Astrocyte (in vitro differentiated cells and primary cell): ENCODE measurements around the gene ADSS1. TPM values are rescaled to one million over a fixed set of nuclear protein-coding genes. Genes with fewer than 3 reads are reported as not detected.

Source experiments
- DNase-seq: peaks from one replicate; pipeline ENCODE4 v3.0.0-alpha.2; 2010; ENCODE audit warnings: low read depth
- FAIRE-seq: peaks from 2 replicates; lab custom pipeline; 2011; peaks lifted over from hg19 to GRCh38; lab: Jason Lieb, UNC
- H2AFZ ChIP-seq: 2 replicates; pipeline ENCODE4 v1.6.0; 2012; ENCODE audit warnings: low read depth, low read length, inconsistent platforms
- H3K27ac ChIP-seq: 2 replicates; pipeline ENCODE4 v1.5.1; 2011; ENCODE audit warnings: low read depth, low read length, inconsistent platforms
- H3K27me3 ChIP-seq: 2 replicates; pipeline ENCODE4 v1.6.0; 2011; ENCODE audit warnings: low read length, inconsistent platforms; ENCODE audit not compliant: insufficient read depth
- H3K36me3 ChIP-seq: 2 replicates; pipeline ENCODE4 v1.5.1; 2011; ENCODE audit warnings: low read length, inconsistent platforms; ENCODE audit not compliant: insufficient read depth
- H3K4me1 ChIP-seq: 2 replicates; pipeline ENCODE4 v1.5.1; 2011; ENCODE audit warnings: low read length, inconsistent platforms; ENCODE audit not compliant: insufficient read depth
- H3K4me2 ChIP-seq: 2 replicates; pipeline ENCODE4 v1.6.0; 2012; ENCODE audit warnings: low read length, inconsistent platforms
- H3K4me3 ChIP-seq: 2 replicates; pipeline ENCODE4 v1.5.1; 2011; ENCODE audit warnings: low read depth, mild to moderate bottlenecking, low read length, inconsistent platforms; ENCODE audit not compliant: insufficient read depth
- H3K79me2 ChIP-seq: 2 replicates; pipeline ENCODE4 v1.6.0; 2012; ENCODE audit warnings: mild to moderate bottlenecking, low read length, inconsistent platforms; ENCODE audit not compliant: insufficient read depth
- H3K9ac ChIP-seq: 2 replicates; pipeline ENCODE4 v1.6.0; 2012; ENCODE audit warnings: mild to moderate bottlenecking, low read length, inconsistent platforms
- H3K9me3 ChIP-seq: 2 replicates; pipeline ENCODE4 v1.5.1; 2012; ENCODE audit warnings: low read depth, mild to moderate bottlenecking, low read length, inconsistent platforms; ENCODE audit not compliant: insufficient read depth
- H4K20me1 ChIP-seq: 2 replicates; pipeline ENCODE4 v1.6.0; 2012; ENCODE audit warnings: low read length, inconsistent platforms; ENCODE audit not compliant: insufficient read depth
- H3K27ac Mint-ChIP-seq: one replicate; pipeline ENCODE4 v1.8.0; 2021; ENCODE audit warnings: mild to moderate bottlenecking, mixed read lengths; ENCODE audit not compliant: unreplicated experiment
- H3K27me3 Mint-ChIP-seq: one replicate; pipeline ENCODE4 v1.8.0; 2021; ENCODE audit warnings: low read depth, mixed read lengths; ENCODE audit not compliant: unreplicated experiment
- H3K36me3 Mint-ChIP-seq: one replicate; pipeline ENCODE4 v1.8.0; 2021; ENCODE audit warnings: low read depth, mixed read lengths; ENCODE audit not compliant: unreplicated experiment
- H3K4me1 Mint-ChIP-seq: one replicate; pipeline ENCODE4 v1.8.0; 2021; ENCODE audit warnings: low read depth, mixed read lengths; ENCODE audit not compliant: unreplicated experiment
- H3K4me3 Mint-ChIP-seq: one replicate; pipeline ENCODE4 v1.8.0; 2021; ENCODE audit warnings: mild to moderate bottlenecking, moderate library complexity, mixed read lengths; ENCODE audit not compliant: unreplicated experiment
- H3K9me3 Mint-ChIP-seq: one replicate; pipeline ENCODE4 v1.8.0; 2021; ENCODE audit warnings: mild to moderate bottlenecking, mixed read lengths; ENCODE audit not compliant: unreplicated experiment
- EZH2 ChIP-seq: IDR thresholded peaks from 2 replicates; pipeline ENCODE4 v1.6.1; 2012; ENCODE audit warnings: mild to moderate bottlenecking, low read length, inconsistent platforms; ENCODE audit not compliant: insufficient read depth
- total RNA-seq: library from RNA; stranded (reverse); gene quantifications from 2 replicates; pipeline ENCODE4 v1.2.1, GENCODE V29; 2021
- TF ChIP-seq, protein P1 (sequence below): IDR thresholded peaks from 2 replicates; pipeline ENCODE4 v1.5.1; 2011; ENCODE audit warnings: low read depth, mild to moderate bottlenecking, inconsistent platforms, low read length, moderate library complexity; ENCODE audit not compliant: insufficient read depth

Gene ADSS1
- total RNA-seq, 1 donor from 2014 or later: 4.4 TPM

DNA sequence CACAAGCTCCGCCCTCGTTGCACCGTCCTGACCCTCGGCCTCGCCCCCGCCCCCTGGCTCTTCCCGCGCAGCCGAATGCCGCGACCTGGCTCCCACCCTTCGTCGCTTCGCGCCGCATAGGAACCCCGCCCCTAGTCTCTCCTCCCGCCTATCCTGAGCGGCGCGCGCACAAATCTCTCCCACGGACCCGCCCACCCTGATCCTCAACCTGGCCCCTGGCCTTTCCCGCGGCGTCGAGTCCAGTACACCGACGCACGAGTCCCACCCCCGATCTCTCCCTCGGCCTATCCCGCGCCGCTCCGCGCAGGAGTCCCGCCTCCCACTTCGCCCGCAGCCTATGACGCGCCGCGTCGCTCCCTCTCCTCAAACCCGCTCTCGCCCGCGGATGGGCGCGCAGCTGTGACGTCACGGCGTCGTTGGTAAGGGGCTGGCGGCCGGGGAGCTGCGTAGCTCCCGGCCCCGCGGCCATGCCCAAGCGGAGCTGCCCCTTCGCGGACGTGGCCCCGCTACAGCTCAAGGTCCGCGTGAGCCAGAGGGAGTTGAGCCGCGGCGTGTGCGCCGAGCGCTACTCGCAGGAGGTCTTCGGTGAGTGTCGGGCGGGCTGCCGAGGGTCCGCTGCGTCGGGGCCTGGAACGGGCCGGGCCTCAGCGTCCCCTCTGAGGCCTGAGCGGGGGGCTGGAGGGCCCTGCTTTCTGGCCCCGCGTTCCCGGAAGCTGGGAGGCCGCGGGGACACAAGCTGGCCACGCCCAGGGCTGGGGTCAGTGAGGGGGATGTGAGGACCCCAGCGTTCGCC is 28.9 kb downstream of the ADSS1 start, which contains the start of gene SIVA1:
SIVA1 (plus strand) TSS at position 413 of the 793 bp plus-strand sequence; CDS start at position 468, 55 bp downstream.
- peaks cover 47% of the 10 kb centered on the region for H4K20me1 ChIP-seq
- peaks cover 8% of the 10 kb centered on the region for H3K36me3 ChIP-seq
- H3K27me3 Mint-ChIP-seq: no peaks in the 10 kb centered on the region
- peak within 1 kb of the TSS; percentile 89 for H3K27ac Mint-ChIP-seq
- H3K4me3 Mint-ChIP-seq: peak within 1 kb of the TSS; percentile 91
- H3K36me3 Mint-ChIP-seq: peaks cover 3% of the 10 kb centered on the region
- H3K79me2 ChIP-seq: peaks cover 44% of the 10 kb centered on the region
- H3K9me3 Mint-ChIP-seq: no peaks in the 10 kb centered on the region
- FAIRE-seq (peak; percentile 17), DNase-seq (peak; percentile 97)
- H3K9ac ChIP-seq: peak within 1 kb of the TSS; percentile 90
- H3K4me2 ChIP-seq: peak within 1 kb of the TSS; percentile 100
- peak within 1 kb of the TSS; percentile 82 for H3K27ac ChIP-seq
- peak within 1 kb of the TSS; percentile 74 for H3K4me3 ChIP-seq
- TF ChIP-seq, protein P1, sequence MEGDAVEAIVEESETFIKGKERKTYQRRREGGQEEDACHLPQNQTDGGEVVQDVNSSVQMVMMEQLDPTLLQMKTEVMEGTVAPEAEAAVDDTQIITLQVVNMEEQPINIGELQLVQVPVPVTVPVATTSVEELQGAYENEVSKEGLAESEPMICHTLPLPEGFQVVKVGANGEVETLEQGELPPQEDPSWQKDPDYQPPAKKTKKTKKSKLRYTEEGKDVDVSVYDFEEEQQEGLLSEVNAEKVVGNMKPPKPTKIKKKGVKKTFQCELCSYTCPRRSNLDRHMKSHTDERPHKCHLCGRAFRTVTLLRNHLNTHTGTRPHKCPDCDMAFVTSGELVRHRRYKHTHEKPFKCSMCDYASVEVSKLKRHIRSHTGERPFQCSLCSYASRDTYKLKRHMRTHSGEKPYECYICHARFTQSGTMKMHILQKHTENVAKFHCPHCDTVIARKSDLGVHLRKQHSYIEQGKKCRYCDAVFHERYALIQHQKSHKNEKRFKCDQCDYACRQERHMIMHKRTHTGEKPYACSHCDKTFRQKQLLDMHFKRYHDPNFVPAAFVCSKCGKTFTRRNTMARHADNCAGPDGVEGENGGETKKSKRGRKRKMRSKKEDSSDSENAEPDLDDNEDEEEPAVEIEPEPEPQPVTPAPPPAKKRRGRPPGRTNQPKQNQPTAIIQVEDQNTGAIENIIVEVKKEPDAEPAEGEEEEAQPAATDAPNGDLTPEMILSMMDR: no peak
- TF ChIP-seq EZH2: no peak
- H3K9me3 ChIP-seq: no peaks in the 10 kb centered on the region
- no peaks in the 10 kb centered on the region for H3K27me3 ChIP-seq
- peaks cover 21% of the 10 kb centered on the region for H3K4me1 ChIP-seq
- H3K4me1 Mint-ChIP-seq: peaks cover 21% of the 10 kb centered on the region
- peak within 1 kb of the TSS; percentile 91 for H2AFZ ChIP-seq

DNA sequence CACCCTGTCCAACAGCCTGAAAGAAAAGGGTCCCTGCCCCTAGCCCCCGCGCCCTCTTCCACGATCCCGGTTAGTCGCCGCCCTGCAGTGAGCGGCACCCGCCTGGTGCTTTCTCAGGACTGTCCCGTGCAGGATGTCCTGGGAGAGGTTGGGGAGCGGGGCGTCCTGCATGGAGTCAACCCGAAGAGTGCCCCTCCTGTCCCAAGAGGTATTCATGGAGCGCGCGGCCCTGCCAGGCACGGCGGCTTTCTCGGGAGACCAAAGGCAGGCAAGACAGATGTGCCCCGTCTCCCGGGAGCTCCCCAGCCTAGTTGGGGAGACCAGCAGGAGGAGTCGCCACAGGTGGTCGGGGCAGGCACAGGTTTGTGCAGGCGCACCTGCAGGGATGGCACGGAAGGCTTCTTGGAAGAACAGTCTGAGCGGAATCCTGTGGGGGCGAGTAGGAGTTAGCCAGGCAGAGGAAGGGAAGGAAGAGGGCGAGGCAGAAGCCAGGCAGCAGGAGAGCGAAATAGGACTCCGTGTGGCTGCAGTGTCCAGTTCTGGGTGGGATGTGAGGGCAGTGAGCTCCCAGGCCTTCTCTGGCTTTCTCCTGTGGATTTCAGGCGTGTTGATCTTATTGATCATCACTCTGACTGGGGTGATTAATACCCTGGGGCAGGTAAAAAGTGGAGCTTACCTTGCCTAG is 29.6 kb downstream of the ADSS1 start:
- Histone ChIP-seq H3K36me3 (peaks cover 8% of the 10 kb centered on the region), H3K27me3 (no peaks in the 10 kb centered on the region), H3K27ac (peak overlapping the region; percentile 82), H3K9ac (peak overlapping the region; percentile 90), H4K20me1 (peaks cover 53% of the 10 kb centered on the region), H3K4me2 (peak overlapping the region; percentile 100), H3K79me2 (peaks cover 50% of the 10 kb centered on the region), H2AFZ (peak overlapping the region; percentile 82), H3K4me1 (peaks cover 21% of the 10 kb centered on the region), H3K9me3 (no peaks in the 10 kb centered on the region), H3K4me3 (peak overlapping the region; percentile 74)
- FAIRE-seq (no peak), DNase-seq (no peak)
- Mint-ChIP-seq H3K4me1 (peaks cover 21% of the 10 kb centered on the region), H3K9me3 (no peaks in the 10 kb centered on the region), H3K27ac (peak overlapping the region; percentile 80), H3K27me3 (no peaks in the 10 kb centered on the region), H3K36me3 (peaks cover 3% of the 10 kb centered on the region), H3K4me3 (peak overlapping the region; percentile 91)
- no peak for TF ChIP-seq EZH2
- TF ChIP-seq, protein P1: no peak
